Caco-2 (cell line): ENCODE data around the gene NEDD4L. TPM values are rescaled to one million over a fixed set of nuclear protein-coding genes. Genes with fewer than 3 reads are reported as not detected.

Experiments used
- BruUV-seq: library from RNA; stranded (reverse); fragments of 400-500 nt; replicated peaks from 2 replicates; lab custom pipeline; 2021; lab: Mats Ljungman, UMichigan
- CTCF ChIA-PET: fragments of 300-600 bp; sonication (Branson Sonifier 250); formaldehyde crosslinking; loops from one replicate; lab custom pipeline; 2022; ENCODE audit warnings: antibody characterized with exemption; lab: Charles Lee
- POLR2A ChIA-PET: fragments of 300-600 bp; sonication (Branson Sonifier 250); formaldehyde crosslinking; loops from one replicate; lab custom pipeline; 2022; ENCODE audit warnings: antibody characterized with exemption; lab: Charles Lee
- DNase-seq, 2 experiments: peaks; one replicate each; pipeline versions ENCODE4 v3.0.0 to v3.0.0-alpha.2; 2020 to 2022
- H3K27me3 ChIP-seq: replicated peaks from 2 replicates; pipeline ENCODE4 v1.6.0; 2011; ENCODE audit warnings: low read length; ENCODE audit not compliant: control insufficient read depth, insufficient read depth
- H3K36me3 ChIP-seq: 2 replicates; pipeline ENCODE4 v1.5.1; 2011; ENCODE audit warnings: low read length; ENCODE audit not compliant: control insufficient read depth, insufficient read depth
- H3K4me1 ChIP-seq: fragments of 250-450 bp; sonication (Bioruptor Pico); 2 replicates; pipeline ENCODE4 v1.5.1; 2020; ENCODE audit warnings: mild to moderate bottlenecking
- H3K4me3 ChIP-seq: 2 replicates; pipeline ENCODE4 v1.5.1; 2011; ENCODE audit warnings: low read depth, mild to moderate bottlenecking, control low read depth, low read length
- H3K9me3 ChIP-seq: fragments of 250-450 bp; sonication (Bioruptor Pico); 2 replicates; pipeline ENCODE4 v1.5.1; 2020; ENCODE audit warnings: mild to moderate bottlenecking, moderate library complexity
- H3K27ac Mint-ChIP-seq: one replicate; pipeline ENCODE4 v1.8.0; 2022; ENCODE audit warnings: mixed read lengths; ENCODE audit not compliant: unreplicated experiment
- H3K27me3 Mint-ChIP-seq: one replicate; pipeline ENCODE4 v1.8.0; 2022; ENCODE audit warnings: mixed read lengths; ENCODE audit not compliant: insufficient read depth, unreplicated experiment
- H3K36me3 Mint-ChIP-seq: one replicate; pipeline ENCODE4 v1.8.0; 2022; ENCODE audit warnings: mild to moderate bottlenecking, mixed read lengths; ENCODE audit not compliant: insufficient read depth, unreplicated experiment
- H3K4me1 Mint-ChIP-seq: one replicate; pipeline ENCODE4 v1.8.0; 2022; ENCODE audit warnings: low read depth, mixed read lengths; ENCODE audit not compliant: unreplicated experiment
- H3K4me3 Mint-ChIP-seq: one replicate; pipeline ENCODE4 v1.8.0; 2022; ENCODE audit warnings: mild to moderate bottlenecking, moderate library complexity, mixed read lengths; ENCODE audit not compliant: unreplicated experiment
- H3K9me3 Mint-ChIP-seq: one replicate; pipeline ENCODE4 v1.8.0; 2022; ENCODE audit warnings: mixed read lengths; ENCODE audit not compliant: unreplicated experiment
- CTCF ChIP-seq, 2 experiments: fragments of 200-600 bp in 1 of 2; IDR thresholded peaks; 1 replicate in 1 of 2; 2 replicates in 1 of 2; pipeline versions ENCODE4 v1.5.1 to v1.8.0; 2011 to 2022; ENCODE audit warnings: antibody characterized with exemption in 1 of 2, control low read depth in 1 of 2, inconsistent platforms in 1 of 2, low read depth in 1 of 2, low read length in 1 of 2, mild to moderate bottlenecking in 1 of 2, moderate library complexity in 1 of 2; ENCODE audit not compliant: insufficient read depth in 1 of 2, severe bottlenecking in 1 of 2, unreplicated experiment in 1 of 2
- intact Hi-C: fragments of 100-400 bp; cut with micrococcal nuclease; formaldehyde crosslinking; loops from one replicate; pipeline ENCODE4 v1.10.0; 2022; ENCODE audit not compliant: unreplicated experiment
- total RNA-seq: library from RNA; stranded (reverse); gene quantifications from 2 replicates; pipeline ENCODE4 v1.2.3, GENCODE V29; 2022

Gene NEDD4L
- total RNA-seq, 1 experiment from 2014 or later: 85.4 TPM

DNA sequence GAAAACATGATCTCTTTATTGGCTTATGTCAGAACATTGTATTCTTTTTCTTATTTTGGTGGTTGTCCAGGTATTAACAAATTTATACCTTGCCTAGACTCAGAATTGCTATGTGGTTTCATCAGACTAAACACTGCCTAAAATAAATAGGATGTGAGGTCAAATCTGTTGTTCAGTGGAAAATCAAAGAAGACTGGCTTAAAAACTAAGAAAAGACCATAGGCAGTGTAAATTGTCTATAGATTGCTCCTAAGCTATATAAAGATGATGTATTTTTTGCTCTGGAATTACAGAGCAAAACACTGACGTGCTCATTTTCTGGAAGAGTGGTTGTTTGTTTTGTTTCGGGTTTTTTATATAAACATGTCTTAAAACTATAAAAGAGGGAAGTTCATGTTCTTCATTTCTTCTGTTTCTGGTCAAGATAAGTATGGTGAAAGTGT, 318.8 kb downstream of the NEDD4L start:
- no peak for TF ChIP-seq CTCF (IDR thresholded peaks at IDR 0.05; ENCODE audit: insufficient read depth in 1 of 2, low read depth in 1 of 2, low read length in 1 of 2, severe bottlenecking in 1 of 2, unreplicated experiment in 1 of 2)
- BruUV-seq: no TSS peak
- Histone ChIP-seq H3K4me1 (no peaks in the 10 kb centered on the region), H3K4me3 (no peak overlapping the region), H3K36me3 (no peaks in the 10 kb centered on the region; the same call in 1 of the 2 replicates), H3K27me3 (no peaks in the 10 kb centered on the region), H3K9me3 (no peaks in the 10 kb centered on the region)
- no peaks in the 10 kb centered on the region for H3K9me3 Mint-ChIP-seq
- H3K4me1 Mint-ChIP-seq: no peaks in the 10 kb centered on the region
- H3K36me3 Mint-ChIP-seq: peaks cover 30% of the 10 kb centered on the region
- intact Hi-C loops: no loop called here
- CTCF ChIA-PET: no interaction called here
- POLR2A ChIA-PET: no interaction called here
- no peak for DNase-seq
- H3K27me3 Mint-ChIP-seq: no peaks in the 10 kb centered on the region
- H3K4me3 Mint-ChIP-seq: no peak overlapping the region
- H3K27ac Mint-ChIP-seq: no peak overlapping the region

DNA sequence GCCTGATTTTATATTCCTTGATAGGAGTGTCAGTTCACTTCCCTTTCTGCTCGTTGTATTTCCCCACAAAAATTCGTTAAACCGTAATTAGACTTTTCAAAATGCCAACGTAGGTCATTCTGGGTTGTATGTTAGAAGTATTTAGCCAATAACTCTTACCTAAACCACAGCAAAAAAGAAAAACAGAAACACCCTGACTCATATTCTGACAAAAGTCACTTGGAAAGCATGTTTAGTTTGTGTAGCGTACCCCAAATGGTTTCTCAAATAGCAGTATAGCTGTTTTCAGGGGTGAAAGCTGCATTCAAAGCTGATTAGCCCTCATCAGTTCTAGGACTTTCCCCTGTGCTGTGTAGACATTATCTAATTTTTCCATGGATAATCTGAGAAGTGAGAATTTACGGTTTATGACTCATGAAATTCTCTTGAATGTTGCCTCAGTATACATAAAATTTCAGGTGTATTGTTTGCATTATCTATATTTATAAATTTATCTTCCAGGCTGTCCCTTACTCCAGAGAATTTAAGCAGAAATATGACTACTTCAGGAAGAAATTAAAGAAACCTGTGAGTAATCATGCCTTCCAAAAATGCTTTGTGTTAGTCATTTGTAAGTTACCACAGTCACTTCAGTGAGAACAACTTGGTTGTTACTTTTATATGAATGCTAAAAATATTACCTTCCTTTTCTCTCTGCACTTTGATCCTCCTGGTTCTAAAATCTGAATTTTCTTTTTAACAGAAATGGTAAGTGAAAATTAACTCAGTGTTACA, 319.9 kb downstream of the NEDD4L start:
- H3K27me3 Mint-ChIP-seq: no peaks in the 10 kb centered on the region
- H3K27ac Mint-ChIP-seq: no peak overlapping the region
- Histone ChIP-seq H3K4me1 (no peaks in the 10 kb centered on the region), H3K4me3 (no peak overlapping the region), H3K9me3 (no peaks in the 10 kb centered on the region), H3K27me3 (no peaks in the 10 kb centered on the region), H3K36me3 (no peaks in the 10 kb centered on the region; the same call in 1 of the 2 replicates)
- no peak for TF ChIP-seq CTCF (IDR thresholded peaks at IDR 0.05; ENCODE audit: insufficient read depth in 1 of 2, low read depth in 1 of 2, low read length in 1 of 2, severe bottlenecking in 1 of 2, unreplicated experiment in 1 of 2)
- intact Hi-C loops: no loop called here
- H3K9me3 Mint-ChIP-seq: no peaks in the 10 kb centered on the region
- ChIA-PET CTCF (no interaction called here), POLR2A (no interaction called here)
- no peak overlapping the region for H3K4me3 Mint-ChIP-seq
- peaks cover 33% of the 10 kb centered on the region for H3K36me3 Mint-ChIP-seq
- H3K4me1 Mint-ChIP-seq: no peaks in the 10 kb centered on the region
- BruUV-seq: no TSS peak
- no peak for DNase-seq

GRCh38 chr18:58364876-58365528, 321.0 kb downstream of the NEDD4L start:
- TF ChIP-seq CTCF (IDR thresholded peaks at IDR 0.05; ENCODE audit: insufficient read depth in 1 of 2, low read depth in 1 of 2, low read length in 1 of 2, severe bottlenecking in 1 of 2, unreplicated experiment in 1 of 2): no peak
- Mint-ChIP-seq H3K4me3 (no peak overlapping the region), H3K4me1 (no peaks in the 10 kb centered on the region), H3K36me3 (peaks cover 34% of the 10 kb centered on the region), H3K27ac (no peak overlapping the region), H3K9me3 (no peaks in the 10 kb centered on the region), H3K27me3 (no peaks in the 10 kb centered on the region)
- Histone ChIP-seq H3K36me3 (no peaks in the 10 kb centered on the region; the same call in 1 of the 2 replicates), H3K27me3 (no peaks in the 10 kb centered on the region), H3K4me3 (no peak overlapping the region), H3K4me1 (no peaks in the 10 kb centered on the region), H3K9me3 (no peaks in the 10 kb centered on the region)
- no peak for DNase-seq
- intact Hi-C loops: no loop called here
- POLR2A ChIA-PET: no interaction called here
- BruUV-seq: no TSS peak
- CTCF ChIA-PET: no interaction called here
